ENCODE results near the gene CYB561D2. TPM values are rescaled to one million over a fixed set of nuclear protein-coding genes. Genes with fewer than 3 reads are reported as not detected.

Gene CYB561D2
- total RNA-seq, 1 experiment from 2014 or later, result 16.8 TPM

GRCh38 chr3:50389414-50389767 lies 38.7 kb downstream of the CYB561D2 start:
- H3K4me2 ChIP-seq (ENCODE audit: insufficient read depth, insufficient read length, low read length), result no peak overlapping the region
- no peak overlapping the region for H4K5ac ChIP-seq (ENCODE audit: insufficient read length, low read depth, low read length)
- Mint-ChIP-seq H3K36me3 (ENCODE audit: insufficient read depth in 1 of 3, low read depth in 3 of 3) (0 out of 7 replicates have a peak, but pooled peaks cover 0 to 4% (median 0%) of the 10 kb centered on the region in 3 experiments), H3K27me3 (ENCODE audit: low read depth) (peaks cover 2% of the 10 kb centered on the region), H3K9me3 (no peaks in the 10 kb centered on the region), H3K4me1 (0 out of 4 replicates have a peak, but pooled peaks cover 0 to 6% of the 10 kb centered on the region in 2 experiments), H3K4me3 (no peak overlapping the region), H3K27ac (no peak overlapping the region)
- no peak overlapping the region for H3K23ac ChIP-seq (ENCODE audit: insufficient read length, low read depth, low read length)
- H3K4ac ChIP-seq (ENCODE audit: low read depth, low read length), result no peak overlapping the region
- TF ChIP-seq CTCF (conservative IDR thresholded peaks at IDR 0.05), result no peak
- H4K8ac ChIP-seq (replicated peaks; ENCODE audit: insufficient read length, low read depth, low read length), result no peak overlapping the region
- no peak overlapping the region for H2BK5ac ChIP-seq (ENCODE audit: insufficient read length, low read length)
- no peaks in the 10 kb centered on the region for H3K4me1 ChIP-seq (ENCODE audit: insufficient read depth, low read length)
- H2BK120ac ChIP-seq (ENCODE audit: low read depth, low read length, poor library complexity, severe bottlenecking), result no peak overlapping the region
- no peak overlapping the region for H2BK15ac ChIP-seq (ENCODE audit: low read depth, low read length)
- H3T11ph ChIP-seq (ENCODE audit: low read length), result no peak overlapping the region
- peaks cover 2% of the 10 kb centered on the region for H4K20me1 ChIP-seq (ENCODE audit: control insufficient read depth, insufficient read depth, insufficient read length)
- H3K79me2 ChIP-seq (ENCODE audit: insufficient read depth, low read length), result no peaks in the 10 kb centered on the region
- no peaks in the 10 kb centered on the region for H3K27me3 ChIP-seq (ENCODE audit: insufficient read depth, low read length)
- no peak overlapping the region for H2AK5ac ChIP-seq (ENCODE audit: insufficient read length, low read length)
- H2AFZ ChIP-seq (ENCODE audit: low read length), result no peak overlapping the region
- no peaks in the 10 kb centered on the region for H3K79me1 ChIP-seq (ENCODE audit: insufficient read depth, low read depth, low read length, poor library complexity, severe bottlenecking)
- no peak overlapping the region for H3K18ac ChIP-seq (ENCODE audit: insufficient read length, low read depth, low read length)
- WGBS (ENCODE audit: extremely low coverage, insufficient read length, low lambda C conversion rate), result no CpG with 5 or more reads among the region's 6 CpGs
- no peak overlapping the region for H3K9ac ChIP-seq (ENCODE audit: extremely low read depth, insufficient read length, low read length)
- H4K91ac ChIP-seq (ENCODE audit: insufficient read length, low read depth, low read length), result no peak overlapping the region
- H2BK12ac ChIP-seq (ENCODE audit: insufficient read length, low read depth, low read length), result no peak overlapping the region
- no peaks in the 10 kb centered on the region for H3K9me3 ChIP-seq (ENCODE audit: control insufficient read depth, low read depth, low read length)
- no peak overlapping the region; the same call in 1 of the 2 replicates for H3K14ac ChIP-seq (ENCODE audit: insufficient read depth, low read length)
- DNase-seq, result no peak
- H3K27ac ChIP-seq (ENCODE audit: insufficient read length, low read depth, low read length), result no peak overlapping the region
- no peaks in the 10 kb centered on the region for H3K23me2 ChIP-seq (ENCODE audit: insufficient read length, low read depth, low read length, poor library complexity, severe bottlenecking)
- no peak overlapping the region for H2BK20ac ChIP-seq (ENCODE audit: low read depth, low read length, poor library complexity, severe bottlenecking)
- H3K56ac ChIP-seq (ENCODE audit: insufficient read length, low read depth, low read length), result no peak overlapping the region

All from H9 (cell line).